NCI-H524 treated with DMSO at 0.1 percent for 48 hours (cell line): ENCODE measurements around the gene EME2.

Source experiments
- DNase-seq: peaks from one replicate; lab custom pipeline; 2025; lab: John Stamatoyannopoulos, UW

Gene EME2

DNA sequence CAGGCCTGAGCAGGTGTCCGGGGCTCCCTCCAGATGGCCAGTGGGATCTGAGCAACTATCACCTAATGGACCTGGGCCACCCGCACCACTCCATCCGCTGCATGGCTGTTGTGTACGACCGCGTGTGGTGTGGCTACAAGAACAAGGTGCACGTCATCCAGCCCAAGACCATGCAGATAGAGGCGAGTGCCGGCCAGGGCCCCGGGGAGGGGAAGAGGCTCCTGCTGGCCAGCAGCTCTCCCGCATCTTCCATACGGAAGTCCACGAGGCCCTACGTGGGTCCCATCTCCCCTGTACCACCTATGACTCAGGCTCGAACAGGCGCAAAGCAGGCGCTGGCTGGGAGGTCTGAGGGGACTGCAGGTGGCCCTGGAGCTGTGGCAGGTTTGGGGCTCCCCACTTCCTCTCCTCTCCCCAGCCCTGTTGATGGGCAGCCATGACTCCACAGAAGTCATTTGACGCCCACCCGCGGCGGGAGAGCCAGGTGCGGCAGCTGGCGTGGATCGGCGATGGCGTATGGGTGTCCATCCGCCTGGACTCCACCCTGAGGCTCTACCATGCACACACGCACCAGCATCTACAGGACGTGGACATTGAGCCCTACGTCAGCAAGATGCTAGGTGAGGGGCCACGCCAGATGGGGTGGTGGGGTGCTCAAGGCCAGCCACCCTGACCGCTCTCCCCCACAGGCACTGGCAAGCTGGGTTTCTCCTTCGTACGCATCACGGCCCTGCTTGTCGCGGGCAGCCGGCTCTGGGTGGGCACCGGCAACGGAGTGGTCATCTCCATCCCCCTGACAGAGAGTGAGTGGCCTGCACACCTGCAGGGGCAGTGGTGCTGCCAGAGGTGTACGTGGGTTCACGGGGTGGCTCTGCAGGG, 5.3 kb upstream of the EME2 start:
- DNase-seq: no peak

DNA sequence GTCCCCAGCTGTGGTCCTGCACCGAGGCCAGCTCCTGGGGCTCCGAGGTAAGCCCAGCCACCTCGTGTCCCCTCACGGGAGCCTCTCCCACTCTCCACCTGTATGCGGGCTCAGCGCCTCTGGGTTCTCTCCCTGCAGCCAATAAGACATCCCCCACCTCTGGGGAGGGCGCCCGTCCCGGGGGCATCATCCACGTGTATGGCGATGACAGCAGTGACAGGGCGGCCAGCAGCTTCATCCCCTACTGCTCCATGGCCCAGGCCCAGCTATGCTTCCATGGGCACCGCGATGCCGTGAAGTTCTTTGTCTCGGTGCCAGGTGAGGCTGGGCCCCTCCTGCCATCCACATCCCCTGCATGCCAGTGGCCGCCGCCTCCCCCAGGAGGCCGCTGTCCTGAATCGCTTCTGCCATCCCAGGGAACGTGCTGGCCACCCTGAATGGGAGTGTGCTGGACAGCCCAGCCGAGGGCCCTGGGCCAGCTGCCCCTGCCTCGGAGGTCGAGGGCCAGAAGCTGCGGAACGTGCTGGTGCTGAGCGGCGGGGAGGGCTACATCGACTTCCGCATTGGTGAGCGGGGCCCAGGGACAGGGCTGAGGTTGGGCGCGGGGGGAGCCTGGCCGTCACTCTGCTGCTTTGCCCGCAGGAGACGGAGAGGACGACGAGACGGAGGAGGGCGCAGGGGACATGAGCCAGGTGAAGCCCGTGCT, 4.4 kb upstream of the EME2 start:
- no peak for DNase-seq

DNA sequence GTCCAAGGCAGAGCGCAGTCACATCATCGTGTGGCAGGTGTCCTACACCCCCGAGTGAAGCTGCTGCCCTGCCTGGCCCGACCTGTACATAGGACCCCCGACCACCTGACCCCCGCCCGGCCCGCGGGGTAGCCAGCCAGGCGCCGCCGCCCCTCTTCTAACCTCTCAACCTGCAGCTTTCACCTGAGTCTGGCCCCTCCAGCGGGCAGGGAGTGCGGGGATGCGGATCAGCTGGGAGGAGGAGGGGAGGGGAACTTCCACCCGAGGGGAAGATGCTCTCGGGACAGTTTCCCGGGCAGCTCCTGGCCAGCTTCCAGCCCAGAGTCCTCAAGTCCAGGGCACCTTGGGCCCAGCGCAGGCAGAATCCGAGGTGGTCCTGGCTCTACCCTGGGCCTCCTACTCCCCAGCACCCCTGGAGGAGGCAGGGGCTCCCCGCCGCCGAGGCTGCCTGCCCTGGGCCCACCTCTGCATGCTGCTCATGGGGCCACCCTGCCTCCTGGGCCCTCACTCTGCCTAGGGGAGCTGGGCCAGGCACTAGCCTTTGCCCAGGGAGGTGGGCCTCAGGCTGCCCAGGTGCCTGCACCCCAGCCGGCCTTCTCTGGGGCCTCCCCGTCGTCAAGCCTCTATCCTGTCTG, 3.7 kb upstream of the EME2 start:
- DNase-seq: no peak

DNA sequence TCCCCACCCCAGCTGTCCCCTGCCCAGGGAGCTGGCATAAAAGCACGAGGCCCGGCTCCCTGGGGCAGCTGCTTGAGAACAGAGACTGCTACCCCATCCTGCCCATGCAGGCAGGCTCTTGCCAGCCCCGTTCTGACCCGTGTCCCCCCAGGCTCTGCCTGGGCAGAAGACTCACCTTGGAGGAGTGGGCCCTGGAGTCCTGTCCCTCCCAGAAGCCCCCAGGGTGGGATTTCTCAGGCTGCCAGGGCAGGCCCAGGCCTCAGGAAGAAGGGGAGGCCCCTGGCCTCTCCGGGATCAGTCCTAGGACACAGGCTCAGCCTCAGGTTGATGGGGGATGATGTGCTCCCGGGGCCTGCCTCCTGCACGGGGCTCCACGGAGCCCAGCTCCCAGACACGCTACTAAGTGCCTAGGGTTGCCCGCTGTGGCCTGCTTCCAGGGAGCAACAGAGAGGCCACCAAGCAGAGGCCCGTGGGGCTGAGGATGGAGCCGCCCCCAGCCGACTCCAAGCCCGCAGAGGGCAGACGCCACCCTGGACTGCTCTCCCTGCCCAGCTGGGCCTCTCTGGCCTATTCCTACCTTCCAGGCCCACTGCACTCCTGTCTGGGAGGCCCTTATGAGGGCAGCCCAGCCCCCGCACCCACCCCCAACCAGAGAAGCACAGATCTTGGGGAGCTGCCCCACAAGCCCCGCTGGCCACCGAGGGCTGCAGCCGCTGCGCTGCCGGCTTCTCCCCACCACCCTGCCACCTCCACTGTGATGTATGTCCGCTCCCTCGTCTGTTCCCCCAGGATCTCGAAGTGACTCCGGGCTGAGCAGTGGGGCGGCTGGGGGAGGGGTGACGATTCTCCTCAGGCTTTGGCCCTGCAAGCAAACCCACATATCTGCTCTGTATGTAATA, 3.0 kb upstream of the EME2 start:
- no peak for DNase-seq

DNA sequence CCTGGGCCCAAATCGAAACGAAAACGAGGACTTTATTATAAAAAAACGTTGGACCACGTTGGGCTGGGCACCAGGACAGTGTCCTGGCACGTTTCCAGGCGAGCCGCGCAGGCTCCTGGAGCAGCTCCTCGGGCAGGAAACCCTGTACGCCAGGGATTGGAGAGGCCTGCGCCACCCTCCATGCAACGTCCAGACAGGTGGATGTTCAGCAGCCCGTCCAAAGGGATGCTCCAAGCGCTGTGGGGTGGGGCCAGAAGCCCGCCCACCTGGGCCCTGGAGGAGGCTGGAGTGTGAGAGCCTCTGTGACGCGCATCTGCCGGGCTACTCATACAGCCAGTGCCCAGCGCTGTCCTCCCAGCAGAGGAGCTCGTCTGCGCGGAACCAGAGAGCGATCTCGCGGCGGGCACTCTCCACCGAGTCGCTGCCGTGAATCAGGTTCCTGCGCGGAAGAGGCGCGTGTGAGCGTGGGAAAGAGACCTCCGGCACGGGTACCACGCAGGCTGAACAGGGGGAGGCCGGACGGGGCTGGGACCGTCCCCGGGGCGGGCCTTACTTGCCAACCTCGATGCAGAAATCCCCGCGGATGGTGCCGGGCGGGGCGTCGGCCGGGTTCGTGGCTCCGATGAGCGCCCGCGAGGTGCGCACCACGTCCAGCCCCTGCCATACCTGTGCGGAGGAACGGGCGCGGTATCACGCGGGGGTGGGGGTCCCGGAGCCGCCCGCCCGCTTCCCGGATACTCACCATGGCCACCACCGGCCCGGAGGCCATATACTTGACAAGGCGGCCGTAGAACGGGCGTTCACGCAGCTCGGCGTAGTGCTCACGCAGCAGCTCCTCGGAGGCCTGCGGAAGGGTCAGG, 2.1 kb upstream of the EME2 start:
- no peak for DNase-seq

DNA sequence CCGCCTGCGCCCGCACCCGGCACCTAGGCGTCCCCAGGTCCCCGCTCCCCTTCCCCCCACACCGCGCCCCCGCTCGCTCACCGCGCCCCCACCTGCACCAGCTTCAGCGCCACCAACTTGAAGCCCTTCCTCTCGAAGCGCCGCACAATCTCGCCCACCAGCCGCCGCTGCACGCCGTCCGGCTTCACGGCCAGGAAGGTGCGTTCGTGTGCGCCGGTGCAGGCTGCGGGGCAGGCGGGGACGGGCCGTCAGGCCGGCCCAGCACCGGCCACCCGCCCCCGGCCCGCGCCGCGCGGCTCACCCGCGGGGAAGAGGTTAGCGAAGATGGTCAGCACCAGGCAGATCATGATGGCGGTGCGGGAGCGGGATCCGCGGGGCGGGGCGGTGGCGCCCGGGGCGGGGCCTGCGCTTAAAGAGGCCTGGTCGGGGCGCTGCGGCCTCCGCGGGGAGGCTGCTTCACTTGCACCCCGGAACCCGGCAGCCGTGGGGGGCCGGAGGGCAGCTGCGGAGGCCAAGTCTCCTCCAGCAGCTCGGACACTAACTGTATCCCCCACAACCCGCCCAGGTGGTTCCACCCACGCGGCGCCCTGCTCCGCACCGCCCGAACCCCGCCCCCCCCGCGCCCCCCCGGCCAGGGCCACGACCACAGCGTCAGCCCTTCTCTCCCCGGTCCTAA, 1.3 kb upstream of the EME2 start, which contains the start of gene NME3:
Gene NME3, minus strand, starts transcription at position 356 of the 676 bp plus-strand sequence. Its CDS starts 9 bp downstream, at position 347.
- DNase-seq: no peak

DNA sequence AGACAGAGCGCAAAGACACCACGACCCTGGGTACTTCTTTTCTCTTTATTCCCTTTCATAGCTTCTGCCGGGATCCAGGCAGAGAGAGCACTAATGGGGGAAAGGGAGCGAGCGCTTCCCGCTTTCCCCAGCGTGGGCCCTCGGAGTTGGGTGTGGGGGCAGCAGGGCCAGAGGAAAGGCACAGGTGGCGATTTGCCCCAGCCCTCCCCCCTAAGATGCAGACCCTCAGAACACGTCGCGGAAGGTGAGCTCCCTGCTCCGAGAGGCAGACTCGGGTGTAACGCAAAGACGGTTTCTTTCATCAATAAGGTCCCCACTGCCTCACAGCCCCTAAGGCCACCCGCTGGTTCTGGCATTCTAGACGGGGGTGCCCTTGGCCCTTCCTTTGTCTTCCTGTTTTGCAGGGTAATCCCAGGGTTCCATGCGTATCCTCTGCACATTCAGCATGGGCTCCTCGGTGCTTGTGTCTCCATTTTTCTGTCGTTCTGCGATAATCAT, 697 bp upstream of the EME2 start:
- no peak for DNase-seq

DNA sequence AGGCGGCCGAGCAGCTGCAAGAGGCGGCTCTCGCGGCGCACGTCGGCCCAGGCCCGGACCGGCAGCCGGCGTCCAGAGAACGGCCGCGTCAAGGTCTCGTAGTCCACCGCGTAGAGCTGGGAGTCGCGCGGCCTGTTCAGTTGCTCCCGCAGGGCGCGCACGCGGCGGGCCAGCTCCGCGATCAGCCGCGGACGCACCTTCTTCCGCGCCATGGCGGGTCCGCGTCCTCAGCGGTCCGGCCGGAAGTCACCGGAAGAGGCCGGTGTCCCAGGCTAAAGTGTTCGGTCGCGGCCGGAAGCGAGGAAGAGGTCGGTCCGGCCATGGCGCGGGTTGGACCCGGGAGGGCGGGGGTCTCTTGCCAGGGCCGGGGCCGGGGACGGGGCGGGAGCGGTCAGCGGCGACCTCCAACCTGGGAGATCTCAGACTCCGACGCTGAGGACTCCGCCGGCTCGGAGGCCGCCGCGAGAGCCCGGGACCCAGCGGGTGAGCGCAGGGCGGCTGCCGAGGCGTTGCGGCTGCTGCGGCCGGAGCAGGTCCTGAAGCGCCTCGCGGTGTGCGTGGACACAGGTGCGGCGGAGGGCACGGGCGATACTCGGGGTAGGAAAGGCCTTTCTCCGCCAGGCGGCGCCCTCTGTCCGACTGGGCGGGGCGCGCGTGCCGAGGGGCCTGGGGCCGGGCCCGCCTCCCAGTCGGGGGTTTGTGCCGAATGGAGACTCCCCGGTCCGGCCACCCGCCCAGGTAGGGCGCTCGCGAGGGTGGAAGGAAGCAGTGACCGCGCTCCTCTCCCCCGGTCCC, 495 bp downstream of the EME2 start, which contains the start of gene MRPS34:
Gene MRPS34, minus strand, starts transcription at position 227 of the 795 bp plus-strand sequence. Its CDS starts 15 bp downstream, at position 212.
- DNase-seq: peak; percentile 6

DNA sequence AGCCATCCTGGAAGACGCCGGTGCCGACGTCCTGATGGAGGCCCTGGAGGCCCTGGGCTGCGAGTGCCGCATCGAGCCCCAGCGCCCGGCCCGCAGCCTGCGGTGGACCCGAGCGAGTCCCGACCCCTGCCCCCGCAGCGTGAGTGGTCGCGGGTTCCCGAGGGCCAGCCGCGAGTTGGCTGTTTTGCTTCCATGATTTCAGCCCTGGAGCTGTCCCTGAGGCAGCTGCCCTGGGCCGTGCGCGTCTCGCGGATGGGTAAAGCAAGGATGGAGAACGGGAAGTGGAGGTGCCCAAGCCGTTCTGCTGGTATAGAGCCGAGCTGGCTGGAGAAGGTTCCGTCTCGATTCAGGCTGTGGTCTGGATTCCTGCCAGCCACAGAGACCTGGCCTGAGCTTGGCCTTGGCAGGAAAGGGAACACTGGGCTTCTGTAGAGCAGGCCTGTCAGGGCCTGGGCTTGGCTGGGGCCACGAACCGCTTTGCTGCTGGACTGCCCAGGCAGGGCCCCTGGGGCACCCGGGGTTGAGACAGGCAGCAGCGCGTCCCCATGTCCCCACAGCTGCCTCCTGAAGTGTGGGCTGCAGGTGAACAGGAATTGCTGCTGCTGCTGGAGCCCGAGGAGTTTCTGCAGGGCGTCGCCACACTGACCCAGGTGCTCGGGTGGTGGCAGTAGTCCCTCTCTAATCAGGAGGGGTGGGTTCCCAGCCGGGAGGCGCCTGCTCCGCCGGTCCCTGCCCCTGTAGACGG, 1.3 kb downstream of the EME2 start:
- DNase-seq: no peak

DNA sequence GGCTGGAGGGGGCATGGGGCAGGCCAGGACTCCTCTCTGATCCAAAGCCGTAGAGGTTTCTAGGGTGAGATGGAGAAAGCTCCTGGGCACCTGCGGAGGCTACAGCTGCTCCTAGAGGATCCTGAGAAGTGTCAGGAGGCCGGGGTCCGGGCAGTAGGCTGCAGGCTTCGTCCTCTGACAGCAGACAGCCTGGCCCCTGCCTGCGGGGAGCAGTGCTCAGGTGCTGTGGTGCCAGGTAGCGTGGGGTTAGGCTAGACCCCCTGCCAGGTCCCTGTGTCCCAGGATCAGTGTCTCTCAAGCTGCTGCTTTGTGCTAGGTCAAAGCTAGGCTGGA, 1.8 kb downstream of the EME2 start:
- DNase-seq: no peak

DNA sequence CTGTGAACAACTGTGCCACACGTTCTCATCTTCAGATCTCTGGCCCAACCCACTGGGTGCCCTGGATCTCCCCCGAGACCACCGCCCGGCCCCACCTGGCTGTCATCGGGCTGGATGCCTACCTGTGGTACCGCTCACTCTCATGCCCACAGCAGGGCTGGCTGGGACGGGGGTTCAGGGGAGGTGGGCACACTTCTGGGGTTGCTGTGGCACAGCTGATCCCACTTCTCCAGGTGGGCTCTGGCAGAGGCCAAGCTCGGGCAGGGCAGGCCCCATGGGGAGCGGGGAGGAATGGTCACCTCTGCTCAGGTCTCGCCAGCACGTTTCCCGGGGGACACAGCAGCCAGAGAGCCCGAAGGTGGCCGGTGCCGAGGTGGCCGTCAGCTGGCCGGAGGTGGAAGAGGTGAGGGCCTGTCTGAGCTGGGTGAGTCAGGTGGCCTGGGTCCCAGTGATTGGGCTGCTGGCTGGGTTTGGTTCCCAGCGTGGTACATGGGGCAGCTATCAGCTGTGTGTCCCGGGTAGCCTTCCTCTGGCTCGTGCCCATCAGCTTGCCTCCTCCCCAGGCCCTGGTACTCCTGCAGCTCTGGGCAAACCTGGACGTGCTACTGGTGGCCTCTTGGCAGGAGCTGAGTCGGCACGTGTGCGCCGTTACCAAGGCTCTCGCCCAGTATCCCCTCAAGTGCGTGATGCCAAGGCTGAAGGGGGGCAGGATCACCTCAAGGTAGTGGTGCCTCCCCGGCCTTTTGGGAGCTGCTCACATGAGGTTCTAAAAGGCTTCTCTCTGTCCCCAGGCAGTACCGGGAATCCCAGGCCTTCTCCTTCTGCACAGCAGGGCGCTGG, 2.6 kb downstream of the EME2 start:
- DNase-seq: no peak

DNA sequence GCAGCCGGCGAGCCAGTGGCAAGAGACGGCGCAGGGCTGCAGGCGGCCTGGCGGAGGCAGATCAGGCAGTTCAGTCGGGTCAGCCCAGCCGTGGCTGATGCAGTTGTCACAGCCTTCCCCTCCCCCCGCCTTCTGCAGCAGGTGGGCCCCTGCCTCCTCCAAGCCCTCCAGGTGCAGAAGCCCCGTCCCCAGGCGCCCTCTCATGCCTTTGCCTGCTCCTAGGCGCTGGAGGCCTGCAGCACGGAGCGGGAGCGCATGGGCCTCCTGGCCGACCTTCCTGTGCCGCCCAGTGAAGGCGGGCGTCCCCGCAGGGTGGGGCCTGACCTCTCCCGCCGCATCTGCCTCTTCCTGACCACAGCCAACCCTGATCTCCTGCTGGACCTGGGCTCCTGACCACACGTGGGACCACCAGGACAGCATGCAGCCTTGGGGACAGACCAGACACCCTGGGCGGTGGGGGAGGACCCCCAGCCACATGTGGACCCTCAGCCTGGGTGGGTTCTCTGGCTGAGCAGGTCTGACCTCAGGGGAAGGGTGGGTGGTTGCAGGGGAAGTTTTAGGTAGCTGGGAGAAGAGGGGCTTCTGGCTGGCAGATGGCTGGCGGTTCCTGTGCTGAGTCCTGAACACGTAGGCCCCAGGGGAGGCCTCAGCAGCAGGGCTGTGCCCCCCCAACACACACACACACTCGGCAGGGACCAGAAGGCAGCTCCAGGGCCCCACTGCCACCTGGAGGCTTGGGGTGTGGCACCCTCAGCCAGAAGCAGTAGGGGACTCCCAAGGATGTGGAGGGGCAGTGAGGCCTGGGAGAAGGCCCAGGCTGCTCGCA, 3.4 kb downstream of the EME2 start:
- peak; percentile 27 for DNase-seq

DNA sequence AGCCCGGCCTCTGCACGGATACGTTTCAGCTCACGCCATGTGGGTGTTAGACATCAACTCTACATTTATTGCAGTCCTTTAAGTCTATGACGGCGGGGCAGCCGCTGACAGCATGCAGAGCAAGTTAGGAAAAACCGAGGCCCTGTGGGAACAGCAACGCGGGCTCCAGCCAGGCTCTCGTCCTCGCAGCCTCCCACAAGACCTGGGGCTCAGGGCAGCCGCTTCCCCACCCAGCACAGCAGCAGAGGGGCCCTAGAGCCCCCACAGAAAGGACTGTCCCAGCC, 4.0 kb downstream of the EME2 start:
- DNase-seq: no peak

DNA sequence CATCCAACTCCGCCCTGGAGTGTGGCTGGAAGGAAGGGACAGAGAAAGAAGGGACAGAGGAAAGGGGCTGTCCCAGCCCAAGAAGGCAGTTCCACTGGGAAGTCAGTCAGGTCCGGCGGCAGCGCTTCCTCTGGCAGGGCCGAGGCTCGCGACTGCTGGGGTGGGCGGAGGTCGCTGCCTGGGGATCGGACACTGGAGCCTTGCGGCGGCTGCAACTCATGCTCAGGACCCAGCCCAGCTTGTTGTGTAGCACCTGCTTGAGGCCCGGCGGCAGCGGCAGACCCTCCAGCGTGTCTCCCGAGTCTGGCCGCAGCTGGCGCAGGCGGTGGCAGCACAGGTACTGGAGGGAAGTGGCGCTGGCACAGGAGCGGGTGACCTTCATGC, 4.4 kb downstream of the EME2 start:
- no peak for DNase-seq

DNA sequence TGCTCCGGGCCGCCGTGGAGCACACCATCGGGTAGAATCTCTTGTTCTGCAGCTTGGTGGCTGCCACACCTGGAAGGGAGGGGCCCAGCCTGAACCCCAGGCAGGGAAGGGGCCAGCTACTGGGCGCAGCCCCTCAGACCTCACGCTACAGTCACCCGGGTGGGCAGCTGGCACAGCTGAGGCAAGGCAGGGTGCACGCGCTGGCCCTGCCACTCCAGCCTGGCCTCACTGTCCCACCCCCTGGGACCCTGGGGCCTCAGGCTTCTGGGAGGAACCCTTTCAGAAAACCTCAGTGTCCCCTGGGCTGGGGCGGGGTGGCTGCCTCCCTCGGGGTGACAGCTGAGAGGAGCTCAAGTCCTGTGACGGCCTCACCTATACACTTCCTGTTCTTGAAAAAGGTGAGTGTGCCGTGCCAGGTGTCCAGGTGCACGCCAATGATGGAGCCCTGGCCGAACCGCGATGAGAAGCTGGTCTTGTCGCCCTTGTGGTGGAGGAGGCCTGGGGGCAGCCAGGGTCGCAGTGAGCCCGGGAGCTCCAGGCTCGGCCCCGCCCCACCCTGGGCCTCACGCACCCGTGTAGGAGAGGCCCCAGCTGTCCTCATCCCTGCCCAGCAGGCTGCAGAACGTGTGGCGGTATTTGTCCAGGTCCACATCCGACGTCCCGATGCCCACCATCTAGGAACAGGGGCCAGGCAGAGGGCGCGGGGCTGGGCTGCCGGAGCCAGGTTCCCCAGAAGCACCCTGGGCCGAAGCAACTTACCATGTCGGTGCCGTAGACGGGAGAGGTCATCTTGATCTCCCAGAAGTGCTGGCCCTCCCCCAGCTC, 5.0 kb downstream of the EME2 start:
- no peak for DNase-seq
